ENCODE measurements around the gene FASTK. TPM values are rescaled to one million over a fixed set of nuclear protein-coding genes. Genes with fewer than 3 reads are reported as not detected.

The FASTK gene
- polyA plus RNA-seq, 1 donor (not counting 4 experiments of a cell fraction or from before 2014, with no cell fraction given), result 27.2 TPM

GRCh38 chr7:151115121-151115835 is 34.7 kb upstream of the FASTK start:
- no peak for TF ChIP-seq EZH2 (IDR thresholded peaks at IDR 0.05; ENCODE audit: low read length)
- no peak for TF ChIP-seq CTCF (optimal IDR thresholded peaks at IDR 0.05 in 1 of 3, IDR thresholded peaks at IDR 0.05 in 1 of 3, conservative IDR thresholded peaks at IDR 0.05 in 1 of 3; ENCODE audit: extremely low read depth in 1 of 3, insufficient read depth in 2 of 3, low read length in 3 of 3)
- peak overlapping the region; percentile 80 for H3K9ac ChIP-seq (ENCODE audit: control insufficient read depth, extremely low read depth, insufficient read depth, low read length)
- H4K20me1 ChIP-seq (ENCODE audit: control insufficient read depth, extremely low read depth, insufficient read depth, low read length), result peaks cover 6% of the 10 kb centered on the region
- H2AFZ ChIP-seq (ENCODE audit: control insufficient read depth, low read length), result no peak overlapping the region
- peak overlapping the region; percentile 96 for H3K4me2 ChIP-seq (ENCODE audit: control insufficient read depth, extremely low read depth, insufficient read depth, low read depth, low read length)
- H3K4me1 ChIP-seq (ENCODE audit: control insufficient read depth, extremely low read depth, insufficient read depth, low read length), result peaks cover 33% of the 10 kb centered on the region
- dilution Hi-C loops (cut with MboI; ENCODE audit: extremely low pct_ligation_motif_present, low sequenced_read_pairs), result no loop called here
- H3K9me1 ChIP-seq (ENCODE audit: control insufficient read depth, extremely low read depth, insufficient read depth, low read length), result no peaks in the 10 kb centered on the region
- no peaks in the 10 kb centered on the region for H3K9me3 ChIP-seq (ENCODE audit: control insufficient read depth, low read depth, low read length)
- peaks cover 20 to 24% of the 10 kb centered on the region in 2 experiments for H3K36me3 ChIP-seq (ENCODE audit: control insufficient read depth in 2 of 2, extremely low read depth in 1 of 2, insufficient read depth in 2 of 2, low read length in 2 of 2)
- H3K4me3 ChIP-seq (ENCODE audit: control insufficient read depth in 2 of 3, extremely low read depth in 1 of 3, insufficient read depth in 2 of 3, low read depth in 1 of 3, low read length in 3 of 3), result peak overlapping the region; percentile 53 to 81 (median 81)
- peaks cover 66% of the 10 kb centered on the region for H3K79me2 ChIP-seq (ENCODE audit: control insufficient read depth, insufficient read depth, low read length)
- no peaks in the 10 kb centered on the region for H3K27me3 ChIP-seq (ENCODE audit: control insufficient read depth, extremely low read depth, insufficient read depth, low read length)
- H3K27ac ChIP-seq (ENCODE audit: control insufficient read depth, insufficient read depth, low read length), result peak overlapping the region; percentile 68
- FAIRE-seq (no peak), DNase-seq (ENCODE audit: low read depth, low spot score) (no peak)

- Histone ChIP-seq H3K27me3 (ENCODE audit: control insufficient read depth, extremely low read depth, insufficient read depth, low read length) (no peaks in the 10 kb centered on the region), H3K4me2 (ENCODE audit: control insufficient read depth, extremely low read depth, insufficient read depth, low read depth, low read length) (peak overlapping the region; percentile 96), H3K9ac (ENCODE audit: control insufficient read depth, extremely low read depth, insufficient read depth, low read length) (peak overlapping the region; percentile 69), H3K4me1 (ENCODE audit: control insufficient read depth, extremely low read depth, insufficient read depth, low read length) (peaks cover 33% of the 10 kb centered on the region), H3K79me2 (ENCODE audit: control insufficient read depth, insufficient read depth, low read length) (peaks cover 68% of the 10 kb centered on the region), H2AFZ (ENCODE audit: control insufficient read depth, low read length) (no peak overlapping the region), H3K36me3 (ENCODE audit: control insufficient read depth in 2 of 2, extremely low read depth in 1 of 2, insufficient read depth in 2 of 2, low read length in 2 of 2) (peaks cover 12 to 22% of the 10 kb centered on the region in 2 experiments), H3K4me3 (ENCODE audit: control insufficient read depth in 2 of 3, extremely low read depth in 1 of 3, insufficient read depth in 2 of 3, low read depth in 1 of 3, low read length in 3 of 3) (peak overlapping the region; percentile 36 to 68 (median 61)), H3K9me3 (ENCODE audit: control insufficient read depth, low read depth, low read length) (no peaks in the 10 kb centered on the region), H4K20me1 (ENCODE audit: control insufficient read depth, extremely low read depth, insufficient read depth, low read length) (peaks cover 6% of the 10 kb centered on the region), H3K9me1 (ENCODE audit: control insufficient read depth, extremely low read depth, insufficient read depth, low read length) (no peaks in the 10 kb centered on the region), H3K27ac (ENCODE audit: control insufficient read depth, insufficient read depth, low read length) (peak overlapping the region; percentile 65)
- TF ChIP-seq EZH2 (IDR thresholded peaks at IDR 0.05; ENCODE audit: low read length), result no peak
- no peak for TF ChIP-seq CTCF (optimal IDR thresholded peaks at IDR 0.05 in 1 of 3, IDR thresholded peaks at IDR 0.05 in 1 of 3, conservative IDR thresholded peaks at IDR 0.05 in 1 of 3; ENCODE audit: extremely low read depth in 1 of 3, insufficient read depth in 2 of 3, low read length in 3 of 3)
- FAIRE-seq (no peak), DNase-seq (ENCODE audit: low read depth, low spot score) (no peak)
- dilution Hi-C loops (cut with MboI; ENCODE audit: extremely low pct_ligation_motif_present, low sequenced_read_pairs), result no loop called here
Measured at GRCh38 chr7:151114151-151115090, 33.8 kb upstream of the FASTK start.

Data from keratinocyte (primary cell).